Neural cell (in vitro differentiated cells): Measurements from ENCODE around the gene ZFP64. TPM values are rescaled to one million over a fixed set of nuclear protein-coding genes. Genes with fewer than 3 reads are reported as not detected.

Experiments
- H2AFZ ChIP-seq: fragments of 200-600, 300-800 bp; sonication (generic), shearing (Covaris generic); 2 replicates; pipeline ENCODE4 v1.6.0; 2014; ENCODE audit warnings: low read depth, mild to moderate bottlenecking, antibody characterized with exemption, low read length, moderate library complexity
- H3F3A ChIP-seq: fragments of 200-600 bp; shearing (Covaris generic); 2 replicates; pipeline ENCODE4 v1.6.1; 2016; ENCODE audit warnings: mild to moderate bottlenecking, moderate library complexity, mixed read lengths, antibody characterized with exemption, low read length; ENCODE audit not compliant: insufficient read depth, poor library complexity, severe bottlenecking
- H3K27ac ChIP-seq: fragments of 200-600, 300-800 bp; sonication (generic), shearing (Covaris generic); 2 replicates; pipeline ENCODE4 v1.5.1; 2014; ENCODE audit warnings: mild to moderate bottlenecking, low read length, moderate library complexity
- H3K27me3 ChIP-seq: fragments of 300-800, 200-600 bp; sonication (generic), shearing (Covaris generic); 2 replicates; pipeline ENCODE4 v1.6.0; 2014; ENCODE audit warnings: mild to moderate bottlenecking, low read depth, low read length, moderate library complexity; ENCODE audit not compliant: insufficient read depth
- H3K36me3 ChIP-seq: fragments of 300-800, 200-600 bp; sonication (generic), shearing (Covaris generic); 2 replicates; pipeline ENCODE4 v1.5.1; 2014; ENCODE audit warnings: mild to moderate bottlenecking, antibody characterized with exemption, low read length, moderate library complexity; ENCODE audit not compliant: insufficient read depth
- H3K4me2 ChIP-seq: fragments of 300-800, 200-600 bp; sonication (generic), shearing (Covaris generic); 2 replicates; pipeline ENCODE4 v1.6.0; 2014; ENCODE audit warnings: mild to moderate bottlenecking, low read length
- H3K4me3 ChIP-seq: fragments of 300-800, 200-600 bp; sonication (generic), shearing (Covaris generic); 2 replicates; pipeline ENCODE4 v1.5.1; 2014; ENCODE audit warnings: mild to moderate bottlenecking, low read length, moderate library complexity
- H3K79me2 ChIP-seq: fragments of 200-600 bp; shearing (Covaris generic); replicated peaks from 2 replicates; pipeline ENCODE4 v1.6.0; 2014; ENCODE audit warnings: mild to moderate bottlenecking, low read length, moderate library complexity; ENCODE audit not compliant: insufficient read depth
- H3K9ac ChIP-seq: fragments of 300-800, 200-600 bp; sonication (generic), shearing (Covaris generic); 2 replicates; pipeline ENCODE4 v1.6.1; 2016; ENCODE audit warnings: mild to moderate bottlenecking, low read length, mixed read lengths
- H3K9me2 ChIP-seq: fragments of 200-600 bp; shearing (Covaris generic); 2 replicates; pipeline ENCODE4 v1.6.1; 2016; ENCODE audit warnings: mild to moderate bottlenecking, low read length, mixed read lengths; ENCODE audit not compliant: insufficient read depth
- H3K9me3 ChIP-seq: fragments of 200-600, 300-800 bp; sonication (generic), shearing (Covaris generic); 2 replicates; pipeline ENCODE4 v1.6.1; 2016; ENCODE audit warnings: mild to moderate bottlenecking, mixed run types, low read length, moderate library complexity, mixed read lengths
- H4K20me1 ChIP-seq: fragments of 200-600 bp; shearing (Covaris generic); 2 replicates; pipeline ENCODE4 v1.6.1; 2016; ENCODE audit warnings: mild to moderate bottlenecking, mixed run types; ENCODE audit not compliant: insufficient read depth
- EP300 ChIP-seq: fragments of 450-650 bp; conservative IDR thresholded peaks from 2 replicates; pipeline ENCODE4 v1.6.1; 2014; ENCODE audit warnings: antibody characterized with exemption, mild to moderate bottlenecking, moderate library complexity; ENCODE audit not compliant: poor library complexity, severe bottlenecking
- EZH2 ChIP-seq: fragments of 200-600, 300-800 bp; shearing (Covaris generic), sonication (generic); IDR thresholded peaks from 2 replicates; pipeline ENCODE4 v1.6.1; 2014; ENCODE audit warnings: antibody characterized with exemption, low read length, borderline replicate concordance, mild to moderate bottlenecking; ENCODE audit not compliant: insufficient read depth, poor library complexity, severe bottlenecking
- MXI1 ChIP-seq: fragments of 450-650 bp; conservative IDR thresholded peaks from 2 replicates; pipeline ENCODE4 v1.6.1; 2014; ENCODE audit warnings: antibody characterized with exemption, mild to moderate bottlenecking; ENCODE audit not compliant: poor library complexity, severe bottlenecking
- POLR2AphosphoS5 ChIP-seq: IDR thresholded peaks from 2 replicates; pipeline ENCODE4 v1.6.1; 2012
- RAD21 ChIP-seq: fragments of 450-650 bp; conservative IDR thresholded peaks from 2 replicates; pipeline ENCODE4 v1.6.1; 2014; ENCODE audit warnings: antibody characterized with exemption, mild to moderate bottlenecking, moderate library complexity
- REST ChIP-seq: IDR thresholded peaks from 2 replicates; pipeline ENCODE4 v1.6.1; 2012; ENCODE audit warnings: borderline replicate concordance
- SMC3 ChIP-seq: fragments of 450-650 bp; conservative IDR thresholded peaks from 2 replicates; pipeline ENCODE4 v1.6.1; 2014; ENCODE audit warnings: antibody characterized with exemption, mild to moderate bottlenecking, moderate library complexity; ENCODE audit not compliant: poor library complexity
- TAF1 ChIP-seq: IDR thresholded peaks from 2 replicates; pipeline ENCODE4 v1.6.1; 2012; ENCODE audit warnings: low read depth
- polyA plus RNA-seq: library from polyadenylated mRNA; depleted of rRNA; stranded (reverse); fragments of >200 nt; gene quantifications from 2 replicates; pipeline ENCODE4 v1.2.3, GENCODE V29; 2014
- TF ChIP-seq, protein P1 (sequence below): fragments of 450-650 bp; IDR thresholded peaks from 2 replicates; pipeline ENCODE4 v1.5.1; 2014; ENCODE audit warnings: antibody characterized with exemption, mild to moderate bottlenecking, moderate library complexity; ENCODE audit not compliant: poor library complexity, severe bottlenecking

Gene ZFP64
- polyA plus RNA-seq, 1 donor from 2014 or later, result 4.7 TPM

DNA sequence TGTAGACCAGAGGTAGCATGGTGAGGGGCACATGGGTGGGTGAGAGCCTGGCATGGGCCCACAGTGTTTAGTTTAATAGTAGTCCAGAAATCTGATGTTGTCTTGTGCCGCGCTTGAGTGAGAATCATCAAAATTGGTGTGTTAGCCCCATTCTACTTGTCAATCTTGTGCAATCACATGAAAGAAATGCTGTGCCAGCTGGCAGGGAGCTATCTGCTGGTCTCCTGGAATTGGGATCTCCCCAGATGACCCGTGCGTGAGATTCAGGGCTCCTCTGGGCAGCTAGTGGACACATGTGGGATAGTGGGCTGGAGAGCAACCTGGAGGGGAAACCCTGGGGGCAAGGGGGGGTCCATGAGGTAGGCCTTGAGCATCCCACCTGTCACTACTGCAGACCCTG, 43.5 kb upstream of the ZFP64 start:
- Histone ChIP-seq H3K27ac (no peak overlapping the region), H3K9me3 (no peaks in the 10 kb centered on the region), H3K36me3 (no peaks in the 10 kb centered on the region), H3K9me2 (no peaks in the 10 kb centered on the region), H3K4me2 (no peak overlapping the region), H4K20me1 (no peaks in the 10 kb centered on the region), H3F3A (no peaks in the 10 kb centered on the region), H3K27me3 (no peaks in the 10 kb centered on the region), H3K9ac (no peak overlapping the region), H3K79me2 (no peaks in the 10 kb centered on the region), H2AFZ (no peak overlapping the region), H3K4me3 (no peak overlapping the region)
- TF ChIP-seq, protein P1, sequence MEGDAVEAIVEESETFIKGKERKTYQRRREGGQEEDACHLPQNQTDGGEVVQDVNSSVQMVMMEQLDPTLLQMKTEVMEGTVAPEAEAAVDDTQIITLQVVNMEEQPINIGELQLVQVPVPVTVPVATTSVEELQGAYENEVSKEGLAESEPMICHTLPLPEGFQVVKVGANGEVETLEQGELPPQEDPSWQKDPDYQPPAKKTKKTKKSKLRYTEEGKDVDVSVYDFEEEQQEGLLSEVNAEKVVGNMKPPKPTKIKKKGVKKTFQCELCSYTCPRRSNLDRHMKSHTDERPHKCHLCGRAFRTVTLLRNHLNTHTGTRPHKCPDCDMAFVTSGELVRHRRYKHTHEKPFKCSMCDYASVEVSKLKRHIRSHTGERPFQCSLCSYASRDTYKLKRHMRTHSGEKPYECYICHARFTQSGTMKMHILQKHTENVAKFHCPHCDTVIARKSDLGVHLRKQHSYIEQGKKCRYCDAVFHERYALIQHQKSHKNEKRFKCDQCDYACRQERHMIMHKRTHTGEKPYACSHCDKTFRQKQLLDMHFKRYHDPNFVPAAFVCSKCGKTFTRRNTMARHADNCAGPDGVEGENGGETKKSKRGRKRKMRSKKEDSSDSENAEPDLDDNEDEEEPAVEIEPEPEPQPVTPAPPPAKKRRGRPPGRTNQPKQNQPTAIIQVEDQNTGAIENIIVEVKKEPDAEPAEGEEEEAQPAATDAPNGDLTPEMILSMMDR, result no peak
- no peak for TF ChIP-seq SMC3

DNA sequence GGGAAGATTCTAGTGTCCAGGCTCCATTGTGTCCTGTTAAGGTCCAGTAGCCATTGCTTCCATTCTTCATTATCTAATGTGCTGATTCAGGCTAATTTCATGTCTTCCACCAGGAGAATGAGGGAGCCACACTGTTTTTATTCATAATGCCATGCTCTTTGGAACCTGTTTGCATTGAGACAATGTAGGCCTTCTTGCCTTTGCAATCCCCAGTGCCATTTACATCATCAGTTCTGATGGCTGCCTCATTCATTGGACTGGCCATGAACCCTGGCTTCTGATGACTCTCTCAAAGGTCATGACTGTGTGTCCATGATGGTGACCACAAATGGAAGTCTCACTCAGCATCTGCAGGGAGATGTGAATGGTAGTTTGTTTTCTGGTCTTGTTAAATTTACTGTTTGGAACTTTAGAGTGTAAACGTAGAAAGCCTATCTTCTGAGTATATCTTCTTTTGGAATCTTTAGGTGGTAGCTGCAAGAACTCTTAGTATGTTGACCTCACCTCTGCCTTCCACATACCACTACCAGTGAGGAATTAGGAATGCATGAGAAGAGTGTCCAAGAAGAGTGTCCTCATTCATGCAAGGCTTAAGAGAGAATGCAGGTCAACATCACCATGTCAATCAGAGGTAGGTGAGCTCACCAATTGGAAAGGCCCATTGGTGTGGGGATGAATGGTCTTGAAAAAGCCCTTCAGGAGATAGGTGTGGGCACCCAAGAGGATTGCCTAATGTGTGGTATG, 42.9 kb upstream of the ZFP64 start:
- Histone ChIP-seq H3K79me2 (no peaks in the 10 kb centered on the region), H3K4me3 (no peak overlapping the region), H3K27ac (no peak overlapping the region), H3K4me2 (no peak overlapping the region), H3K36me3 (no peaks in the 10 kb centered on the region), H3F3A (no peaks in the 10 kb centered on the region), H4K20me1 (no peaks in the 10 kb centered on the region), H3K9me3 (no peaks in the 10 kb centered on the region), H3K9ac (no peak overlapping the region), H2AFZ (no peak overlapping the region), H3K27me3 (no peaks in the 10 kb centered on the region), H3K9me2 (no peaks in the 10 kb centered on the region)
- TF ChIP-seq, protein P1, result no peak
- TF ChIP-seq RAD21 (no peak), POLR2AphosphoS5 (no peak), EZH2 (no peak), TAF1 (no peak), SMC3 (no peak), EP300 (no peak), MXI1 (no peak), REST (no peak)
